Fibroblast of villous mesenchyme (primary cell): ENCODE measurements around the gene SECISBP2. TPM values are rescaled to one million over a fixed set of nuclear protein-coding genes. Genes with fewer than 3 reads are reported as not detected.
A peak's percentile ranks its signal among the peaks of the same experiment; 100 is the strongest.

ENCODE experiments used
- DNase-seq: peaks from one replicate; pipeline ENCODE4 v3.0.0-alpha.2; 2010; ENCODE audit warnings: low read depth
- H3K4me3 ChIP-seq: 2 replicates; pipeline ENCODE4 v1.5.1; 2011; ENCODE audit warnings: low read depth, mild to moderate bottlenecking, low read length
- CTCF ChIP-seq: IDR thresholded peaks from 2 replicates; pipeline ENCODE4 v1.5.1; 2012; ENCODE audit warnings: low read depth, mild to moderate bottlenecking, low read length; ENCODE audit not compliant: insufficient read depth
- total RNA-seq: library from RNA; depleted of rRNA; stranded (reverse); fragments of >200 nt; gene quantifications from 2 replicates; pipeline ENCODE4 v1.2.3, GENCODE V29; 2012

Gene SECISBP2
- total RNA-seq, 1 donor: 23.3 TPM

- H3K4me3 ChIP-seq: no peak overlapping the region
- peak; percentile 81 for DNase-seq
- TF ChIP-seq CTCF: no peak
These were observed 61.3 kb downstream of the SECISBP2 start for GRCh38 chr9:89379508-89380115.

GRCh38 chr9:89380437-89381307, 62.4 kb downstream of the SECISBP2 start:
- TF ChIP-seq CTCF: no peak
- DNase-seq: no peak
- H3K4me3 ChIP-seq: no peak overlapping the region

- no peak for DNase-seq
- H3K4me3 ChIP-seq: no peak overlapping the region
- TF ChIP-seq CTCF: no peak
These were observed 63.0 kb downstream of the SECISBP2 start for GRCh38 chr9:89381308-89381609.

GRCh38 chr9:89382026-89382986, 64.0 kb downstream of the SECISBP2 start:
- no peak for TF ChIP-seq CTCF
- no peak for DNase-seq
- H3K4me3 ChIP-seq: no peak overlapping the region

GRCh38 chr9:89383030-89383720, 64.9 kb downstream of the SECISBP2 start:
- no peak overlapping the region for H3K4me3 ChIP-seq
- DNase-seq: no peak
- no peak for TF ChIP-seq CTCF

- no peak for DNase-seq
- no peak for TF ChIP-seq CTCF
- no peak overlapping the region for H3K4me3 ChIP-seq
These were observed 65.5 kb downstream of the SECISBP2 start for GRCh38 chr9:89383721-89384300.
